ENCODE results near the gene MIB1. TPM values are rescaled to one million over a fixed set of nuclear protein-coding genes. Genes with fewer than 3 reads are reported as not detected.

Gene MIB1
- total RNA-seq, 4 donors from 2014 or later = 14.1 to 34.9 (median 22.7) TPM

DNA sequence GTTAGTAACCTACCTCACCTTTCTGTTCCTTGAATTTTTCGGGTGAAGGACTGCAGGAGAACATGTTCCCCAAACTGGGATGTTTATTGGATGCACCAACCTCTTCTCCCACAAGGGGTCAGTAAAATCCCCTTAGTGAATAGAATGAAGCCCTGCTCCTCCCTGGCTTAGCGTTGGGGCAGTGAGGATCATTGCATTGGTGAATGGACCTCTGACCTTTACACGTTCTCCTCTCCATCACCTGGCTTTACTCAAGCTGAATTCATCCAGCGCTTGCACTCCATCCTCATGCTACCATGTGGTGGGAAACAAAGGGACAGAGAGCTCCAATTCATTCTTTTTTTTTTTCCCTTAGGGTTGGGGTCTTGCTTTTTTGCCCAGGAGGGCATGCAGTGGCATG is 157.2 kb downstream of the MIB1 start:
- Histone ChIP-seq H3K27me3 (peaks cover 0 to 17% (median 0%) of the 10 kb centered on the region in 4 donors), H3K36me3 (no peaks in the 10 kb centered on the region), H3K9me3 (no peaks in the 10 kb centered on the region), H3K4me1 (peaks cover 0 to 12% (median 0%) of the 10 kb centered on the region in 3 donors), H3K4me3 (no peak overlapping the region), H3K27ac (no peak overlapping the region)
- TF ChIP-seq CTCF (IDR thresholded peaks at IDR 0.05) = peak in 5 of 6 experiments; percentile 34 to 62 (median 53)
- TF ChIP-seq POLR2A (IDR thresholded peaks at IDR 0.05) = no peak
- intact Hi-C loops (cut with DNase I) = loop anchor here (10.0 kb wide), 1 partner anchor 667 kb away; no protein-coding TSS in a partner anchor
- no peak for DNase-seq
- 11 to 12% methylated on average over 4 of the region's 4 CpGs for WGBS, 2 donors

DNA sequence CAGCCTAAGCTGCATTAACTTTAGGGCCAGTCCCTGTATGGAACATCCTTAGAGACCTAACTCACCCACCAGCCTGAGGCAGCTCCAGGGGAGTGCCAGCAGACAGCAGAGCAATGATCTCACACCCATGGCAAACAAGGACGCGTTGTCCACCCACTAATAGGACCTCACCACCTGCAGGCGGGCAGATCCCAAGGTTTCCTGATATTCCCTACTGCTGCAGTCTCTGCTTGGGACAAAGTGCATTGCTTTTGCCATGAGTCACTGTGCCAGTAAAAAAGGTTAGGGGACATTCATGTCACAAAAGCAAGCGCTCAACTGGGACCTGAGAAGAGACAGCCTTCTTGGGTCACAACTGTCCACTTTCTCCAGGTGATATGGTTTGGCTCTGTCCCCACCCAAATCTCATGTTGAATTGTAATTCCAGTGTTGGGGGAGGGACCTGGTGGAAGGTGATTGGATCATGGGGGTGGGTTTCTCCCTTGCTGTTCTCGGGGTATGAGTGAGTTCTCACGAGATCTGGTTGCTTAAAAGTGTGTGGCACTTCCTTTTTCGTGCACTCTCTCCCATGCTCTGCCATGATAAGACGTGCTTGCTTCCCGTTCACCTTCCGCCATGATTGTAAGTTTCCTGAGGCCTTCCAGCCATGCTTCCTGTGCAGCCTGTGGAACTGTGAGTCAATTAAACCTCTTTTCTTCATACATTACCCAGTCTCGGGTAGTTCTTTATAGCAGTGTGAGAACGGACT is 160.2 kb downstream of the MIB1 start:
- peaks cover 0 to 12% (median 0%) of the 10 kb centered on the region in 3 donors for H3K4me1 ChIP-seq
- H3K9me3 ChIP-seq = no peaks in the 10 kb centered on the region
- no peak overlapping the region for H3K4me3 ChIP-seq
- TF ChIP-seq POLR2A (IDR thresholded peaks at IDR 0.05) (no peak), CTCF (IDR thresholded peaks at IDR 0.05) (no peak)
- no peaks in the 10 kb centered on the region for H3K36me3 ChIP-seq
- intact Hi-C loops (cut with DNase I) = no loop called here
- 80 to 89% methylated on average over 8 to 9 of the region's 12 CpGs for WGBS, 2 donors
- H3K27me3 ChIP-seq = peaks cover 0 to 17% (median 0%) of the 10 kb centered on the region in 4 donors
- H3K27ac ChIP-seq = no peak overlapping the region
- DNase-seq = no peak

DNA sequence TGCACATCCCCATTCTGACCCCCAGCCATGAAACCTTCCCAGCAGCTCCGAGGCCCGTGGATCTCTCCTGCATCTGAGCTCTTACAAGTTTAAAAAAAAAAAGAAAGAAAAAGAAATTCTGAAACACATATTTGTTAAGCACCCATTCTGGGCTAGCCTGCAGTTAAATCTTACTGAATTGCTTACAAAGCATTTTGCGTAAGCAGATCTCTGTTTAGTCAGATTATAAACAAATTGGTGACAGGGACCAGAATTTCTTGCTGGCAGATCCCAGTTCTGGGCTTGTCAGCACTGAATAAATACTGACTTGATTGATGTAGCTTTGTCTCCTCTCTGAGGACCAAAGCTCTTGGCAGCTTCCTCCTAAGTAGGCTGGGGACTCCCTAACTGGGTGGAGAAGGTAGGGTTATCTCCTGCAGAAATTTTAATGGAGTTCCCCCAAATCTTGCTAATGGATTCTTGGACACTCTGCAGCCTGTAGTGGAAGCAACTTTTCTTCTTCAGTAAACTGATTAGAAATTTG is 160.9 kb downstream of the MIB1 start:
- DNase-seq = no peak
- no peak overlapping the region for H3K4me3 ChIP-seq
- intact Hi-C loops (cut with DNase I) = no loop called here
- peaks cover 0 to 16% (median 0%) of the 10 kb centered on the region in 4 donors for H3K27me3 ChIP-seq
- peaks cover 0 to 12% (median 0%) of the 10 kb centered on the region in 3 donors for H3K4me1 ChIP-seq
- 45 to 55% methylated on average over 3 of the region's 3 CpGs for WGBS, 2 donors
- TF ChIP-seq POLR2A (IDR thresholded peaks at IDR 0.05) (no peak), CTCF (IDR thresholded peaks at IDR 0.05) (no peak)
- no peaks in the 10 kb centered on the region for H3K9me3 ChIP-seq
- H3K27ac ChIP-seq = no peak overlapping the region
- H3K36me3 ChIP-seq = no peaks in the 10 kb centered on the region

DNA sequence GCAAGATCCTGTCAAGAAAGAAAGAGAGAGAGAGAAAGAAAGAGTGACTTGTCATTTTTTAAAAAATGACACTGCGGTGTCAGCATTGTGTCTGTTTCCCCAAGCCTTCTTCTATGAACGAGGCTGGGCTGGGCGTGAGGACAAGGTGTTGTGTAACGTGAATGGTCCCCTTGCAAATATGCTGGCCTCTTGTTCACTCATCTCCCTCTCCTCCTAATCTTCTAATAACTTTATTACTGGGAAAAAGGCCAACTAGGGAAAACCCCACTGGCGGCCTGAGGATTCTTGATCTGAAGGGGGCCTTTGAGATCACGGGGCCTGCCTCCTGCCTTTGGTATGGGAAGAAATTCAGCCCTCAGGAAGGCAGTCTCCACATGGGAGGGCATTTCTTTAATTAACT is 163.1 kb downstream of the MIB1 start:
- intact Hi-C loops (cut with DNase I) = no loop called here
- Histone ChIP-seq H3K4me3 (no peak overlapping the region), H3K27ac (no peak overlapping the region), H3K27me3 (peaks cover 0 to 9% (median 0%) of the 10 kb centered on the region in 4 donors), H3K9me3 (no peaks in the 10 kb centered on the region), H3K4me1 (peaks cover 0 to 7% (median 0%) of the 10 kb centered on the region in 3 donors), H3K36me3 (no peaks in the 10 kb centered on the region)
- TF ChIP-seq POLR2A (IDR thresholded peaks at IDR 0.05) (no peak), CTCF (IDR thresholded peaks at IDR 0.05) (no peak)
- 57 to 63% methylated on average over 6 of the region's 6 CpGs for WGBS, 2 donors
- no peak for DNase-seq

- no peak for TF ChIP-seq POLR2A (IDR thresholded peaks at IDR 0.05)
- no peak for TF ChIP-seq CTCF (IDR thresholded peaks at IDR 0.05)
- no peaks in the 10 kb centered on the region for H3K36me3 ChIP-seq
- H3K4me3 ChIP-seq = no peak overlapping the region
- H3K9me3 ChIP-seq = no peaks in the 10 kb centered on the region
- no peak for DNase-seq
- no peak overlapping the region for H3K27ac ChIP-seq
- intact Hi-C loops (cut with DNase I) = no loop called here
- peaks cover 0 to 9% (median 0%) of the 10 kb centered on the region in 4 donors for H3K27me3 ChIP-seq
- peaks cover 0 to 7% (median 0%) of the 10 kb centered on the region in 3 donors for H3K4me1 ChIP-seq
- 33 to 58% methylated on average over 6 of the region's 6 CpGs for WGBS, 2 donors
Measured at GRCh38 chr18:21904856-21905255, 164.3 kb downstream of the MIB1 start.
